ENCODE results near the gene SLC7A6.

DNA sequence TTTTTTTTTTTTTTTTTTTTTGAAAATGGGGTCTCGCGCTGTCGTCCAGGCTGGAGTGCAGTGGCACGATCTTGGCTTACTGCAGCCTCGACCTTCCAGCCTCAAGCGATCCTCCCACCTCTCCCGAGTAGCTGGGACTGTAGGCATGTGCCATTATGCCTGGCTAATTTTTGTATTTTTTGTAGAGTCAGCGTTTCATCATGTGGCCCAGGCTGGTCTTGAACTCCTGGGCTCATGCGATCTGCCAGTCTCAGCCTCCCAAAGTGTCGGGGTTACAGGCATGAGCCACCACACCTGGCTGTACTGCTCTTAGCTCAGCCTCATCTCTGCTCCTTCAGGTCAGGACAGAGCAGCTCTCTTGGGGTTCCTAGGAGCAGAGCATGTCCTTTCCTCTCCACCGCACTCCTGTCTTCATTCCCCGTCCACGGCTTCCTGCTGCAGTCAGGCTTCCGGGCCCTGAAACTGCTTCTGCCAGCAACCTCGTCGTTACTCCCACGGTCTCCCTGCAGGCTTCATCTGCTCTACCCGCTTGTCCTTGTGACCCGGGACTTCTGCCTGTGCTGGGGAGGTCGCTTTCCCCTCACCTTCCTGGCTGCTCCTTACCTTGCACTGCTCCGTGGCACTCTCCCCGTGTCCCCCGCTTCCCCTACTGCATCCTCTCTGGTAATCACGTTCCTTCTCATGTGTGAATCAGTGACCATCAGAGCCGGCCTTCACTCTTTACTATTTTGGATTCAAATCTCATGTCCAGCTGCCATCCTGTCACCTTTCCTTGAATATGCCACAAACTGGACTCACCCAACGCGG, 84.5 kb downstream of the SLC7A6 start:
- TF ChIP-seq, protein P1, sequence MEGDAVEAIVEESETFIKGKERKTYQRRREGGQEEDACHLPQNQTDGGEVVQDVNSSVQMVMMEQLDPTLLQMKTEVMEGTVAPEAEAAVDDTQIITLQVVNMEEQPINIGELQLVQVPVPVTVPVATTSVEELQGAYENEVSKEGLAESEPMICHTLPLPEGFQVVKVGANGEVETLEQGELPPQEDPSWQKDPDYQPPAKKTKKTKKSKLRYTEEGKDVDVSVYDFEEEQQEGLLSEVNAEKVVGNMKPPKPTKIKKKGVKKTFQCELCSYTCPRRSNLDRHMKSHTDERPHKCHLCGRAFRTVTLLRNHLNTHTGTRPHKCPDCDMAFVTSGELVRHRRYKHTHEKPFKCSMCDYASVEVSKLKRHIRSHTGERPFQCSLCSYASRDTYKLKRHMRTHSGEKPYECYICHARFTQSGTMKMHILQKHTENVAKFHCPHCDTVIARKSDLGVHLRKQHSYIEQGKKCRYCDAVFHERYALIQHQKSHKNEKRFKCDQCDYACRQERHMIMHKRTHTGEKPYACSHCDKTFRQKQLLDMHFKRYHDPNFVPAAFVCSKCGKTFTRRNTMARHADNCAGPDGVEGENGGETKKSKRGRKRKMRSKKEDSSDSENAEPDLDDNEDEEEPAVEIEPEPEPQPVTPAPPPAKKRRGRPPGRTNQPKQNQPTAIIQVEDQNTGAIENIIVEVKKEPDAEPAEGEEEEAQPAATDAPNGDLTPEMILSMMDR (IDR thresholded peaks at IDR 0.05 in 2 of 3, conservative IDR thresholded peaks at IDR 0.05 in 1 of 3; ENCODE audit: borderline replicate concordance in 1 of 3, insufficient read depth in 1 of 3, low read depth in 2 of 3, low read length in 2 of 3), result no peak
- no peak for TF ChIP-seq REST (IDR thresholded peaks at IDR 0.05; ENCODE audit: low read depth)
- no peak for TF ChIP-seq EZH2 (IDR thresholded peaks at IDR 0.05)
- no peak for TF ChIP-seq POLR2A (IDR thresholded peaks at IDR 0.05; ENCODE audit: borderline replicate concordance, extremely low read depth, insufficient read depth, insufficient read length)
- no peak for TF ChIP-seq POLR2AphosphoS5 (IDR thresholded peaks at IDR 0.05; ENCODE audit: low read depth, low read length)
- no peak for TF ChIP-seq CEBPB (IDR thresholded peaks at IDR 0.05; ENCODE audit: low read depth)
- no peak for TF ChIP-seq CBX3 (IDR thresholded peaks at IDR 0.05; ENCODE audit: low read depth)

All from HCT116 (cell line).